T-helper 2 cell treated with Interferon-gamma antibody and Interleukin-4, amounts not matched to agents 5 μg/mL and 100 μg/mL, for 36 hours (primary cell): ENCODE measurements around the gene ZFR2.

Source experiments
- DNase-seq: peaks from one replicate; pipeline ENCODE4 v3.0.0; 2021; ENCODE audit warnings: low spot score
- H3K27ac Mint-ChIP-seq: one replicate; pipeline ENCODE4 v1.8.0; 2021; ENCODE audit warnings: mild to moderate bottlenecking, mixed read lengths
- H3K27me3 Mint-ChIP-seq: one replicate; pipeline ENCODE4 v1.8.0; 2021; ENCODE audit warnings: low read depth, mixed read lengths
- H3K36me3 Mint-ChIP-seq: one replicate; pipeline ENCODE4 v1.8.0; 2021; ENCODE audit warnings: low read depth, mixed read lengths
- H3K4me1 Mint-ChIP-seq: one replicate; pipeline ENCODE4 v1.8.0; 2021; ENCODE audit warnings: low read depth, mixed read lengths
- H3K4me3 Mint-ChIP-seq: one replicate; pipeline ENCODE4 v1.8.0; 2022; ENCODE audit warnings: mild to moderate bottlenecking, moderate library complexity, mixed read lengths
- H3K9me3 Mint-ChIP-seq: one replicate; pipeline ENCODE4 v1.8.0; 2021; ENCODE audit warnings: mixed read lengths

Gene ZFR2

DNA sequence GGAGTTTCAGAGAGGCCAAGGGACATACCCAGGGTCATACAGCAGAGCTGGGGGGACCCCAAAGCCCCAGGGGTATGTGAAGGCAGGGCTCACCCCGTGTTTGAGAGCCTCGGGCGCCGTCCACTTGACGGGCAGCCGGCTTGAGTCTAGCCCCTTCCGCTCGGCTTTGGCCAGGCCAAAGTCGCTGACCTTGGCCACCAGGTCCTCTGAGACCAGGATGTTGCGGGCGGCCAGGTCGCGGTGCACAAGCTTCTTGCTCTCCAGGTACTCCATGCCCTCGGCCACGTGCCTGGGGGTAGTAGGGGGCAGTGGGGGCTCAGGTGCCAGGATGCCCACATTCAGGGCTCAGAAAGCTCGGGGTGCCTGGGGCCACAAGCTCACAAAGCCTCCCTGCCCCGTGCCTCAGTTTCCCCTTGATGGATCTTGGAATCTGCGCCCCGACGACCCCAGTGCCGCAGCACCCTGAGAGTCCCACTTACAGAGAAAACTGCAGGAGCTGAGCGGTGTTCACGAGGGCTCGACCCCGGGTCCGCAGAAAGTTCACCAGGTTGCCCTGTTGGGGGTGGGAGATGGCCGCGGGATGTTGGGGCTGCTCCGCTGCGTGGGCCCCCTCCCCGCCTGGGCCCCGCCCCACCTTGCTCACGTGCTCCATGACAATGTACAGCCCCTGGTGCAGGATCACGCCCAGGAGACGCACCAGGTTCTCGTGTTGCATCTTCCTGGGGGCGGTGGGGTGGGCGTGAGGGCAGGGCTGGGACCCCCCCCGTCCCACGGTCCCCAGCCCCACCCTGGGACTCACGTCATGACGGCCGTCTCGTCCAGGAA is 89.7 kb downstream of the ZFR2 start:
- no peak overlapping the region for H3K27ac Mint-ChIP-seq
- no peak for DNase-seq
- no peaks in the 10 kb centered on the region for H3K4me1 Mint-ChIP-seq
- H3K4me3 Mint-ChIP-seq = no peak overlapping the region
- peaks cover 15% of the 10 kb centered on the region for H3K36me3 Mint-ChIP-seq
- H3K27me3 Mint-ChIP-seq = no peaks in the 10 kb centered on the region
- peaks cover 20% of the 10 kb centered on the region for H3K9me3 Mint-ChIP-seq

DNA sequence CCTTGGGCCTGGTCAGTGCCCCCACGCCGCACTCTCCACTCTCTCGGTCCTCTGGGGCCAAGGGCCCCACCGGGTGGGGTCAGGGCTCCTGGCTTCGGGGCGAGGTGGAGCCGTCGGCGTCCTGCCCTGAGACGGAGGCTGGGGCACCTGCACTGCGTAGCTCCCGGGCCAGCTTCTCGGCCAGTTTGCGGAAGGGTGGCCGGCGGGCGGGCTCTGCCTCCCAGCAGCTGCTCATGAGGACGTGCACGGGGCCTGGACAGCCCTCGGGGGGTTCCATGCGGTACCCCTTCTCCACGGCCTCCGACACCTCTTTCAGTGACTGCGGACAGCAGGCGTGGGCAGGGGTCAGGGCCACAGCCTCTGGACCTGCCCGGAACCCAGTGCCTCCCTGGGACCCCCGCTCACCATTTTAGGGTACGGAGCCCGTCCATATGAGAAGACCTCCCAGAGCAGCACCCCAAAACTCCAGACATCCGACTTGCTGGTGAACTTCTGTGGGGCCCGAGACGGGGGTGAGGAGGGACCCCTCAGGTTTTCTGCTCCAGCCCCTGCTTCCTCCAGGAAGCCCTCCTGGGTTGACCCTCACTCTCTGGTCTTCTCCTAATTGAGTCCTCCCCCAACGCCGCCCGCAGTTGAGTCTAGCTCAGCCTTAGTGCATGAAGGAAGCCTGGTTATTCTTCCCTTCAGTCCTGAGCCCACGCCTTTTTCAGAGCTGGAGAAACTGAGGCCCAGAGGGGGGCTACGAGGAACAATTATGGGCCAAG is 90.6 kb downstream of the ZFR2 start:
- H3K4me1 Mint-ChIP-seq = no peaks in the 10 kb centered on the region
- H3K27me3 Mint-ChIP-seq = no peaks in the 10 kb centered on the region
- peaks cover 13% of the 10 kb centered on the region for H3K36me3 Mint-ChIP-seq
- peaks cover 20% of the 10 kb centered on the region for H3K9me3 Mint-ChIP-seq
- no peak overlapping the region for H3K27ac Mint-ChIP-seq
- no peak for DNase-seq
- H3K4me3 Mint-ChIP-seq = no peak overlapping the region

DNA sequence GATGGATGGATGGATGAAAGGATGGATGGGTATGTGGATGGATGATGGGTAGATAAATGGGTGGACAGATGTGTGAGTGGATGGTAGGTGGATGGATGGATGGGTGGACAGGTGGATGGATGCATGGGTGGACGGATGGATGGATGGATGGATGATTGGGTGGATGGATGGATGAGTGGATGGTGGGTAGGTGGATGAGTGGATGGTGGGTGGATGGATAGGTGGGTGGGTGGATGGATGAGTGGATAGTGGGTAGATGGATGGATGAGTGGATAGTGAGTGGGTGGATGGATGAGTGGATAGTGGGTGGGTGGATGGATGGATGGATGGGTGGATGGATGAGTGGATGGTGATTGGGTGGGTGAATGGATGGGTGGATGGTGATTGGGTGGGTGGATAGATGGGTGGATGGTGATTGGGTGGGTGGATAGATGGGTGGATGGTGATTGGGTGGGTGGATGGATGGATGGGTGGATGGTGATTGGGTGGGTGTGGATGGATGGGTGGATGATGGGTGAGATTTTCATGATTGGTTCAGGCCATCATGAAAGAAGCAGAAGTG is 92.3 kb downstream of the ZFR2 start:
- Mint-ChIP-seq H3K36me3 (peaks cover 1% of the 10 kb centered on the region), H3K27ac (no peak overlapping the region), H3K4me3 (no peak overlapping the region), H3K9me3 (peaks cover 7% of the 10 kb centered on the region), H3K4me1 (no peaks in the 10 kb centered on the region), H3K27me3 (no peaks in the 10 kb centered on the region)
- DNase-seq = no peak

DNA sequence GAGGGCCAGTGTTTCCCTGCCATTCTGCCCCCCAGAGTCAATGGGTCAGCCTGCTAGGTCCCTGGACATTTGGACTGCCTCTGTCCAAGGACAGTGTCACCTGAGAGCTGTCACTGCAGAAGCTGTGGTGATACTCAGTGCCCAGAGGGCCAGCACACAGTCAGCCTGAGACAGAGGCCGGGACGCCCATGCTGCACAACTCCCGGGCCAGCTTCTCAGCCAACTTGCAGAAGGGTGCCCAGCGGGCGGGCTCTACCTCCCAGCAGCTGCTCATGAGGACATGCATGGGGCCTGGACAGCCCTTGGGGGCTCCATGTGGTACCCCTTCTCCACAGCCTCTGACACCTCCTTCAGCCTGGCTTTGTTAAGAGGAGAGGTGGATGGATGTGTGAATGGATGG is 93.0 kb downstream of the ZFR2 start:
- Mint-ChIP-seq H3K36me3 (no peaks in the 10 kb centered on the region), H3K9me3 (peaks cover under 1% of the 10 kb centered on the region), H3K4me3 (no peak overlapping the region), H3K4me1 (no peaks in the 10 kb centered on the region), H3K27me3 (no peaks in the 10 kb centered on the region), H3K27ac (no peak overlapping the region)
- DNase-seq = no peak

DNA sequence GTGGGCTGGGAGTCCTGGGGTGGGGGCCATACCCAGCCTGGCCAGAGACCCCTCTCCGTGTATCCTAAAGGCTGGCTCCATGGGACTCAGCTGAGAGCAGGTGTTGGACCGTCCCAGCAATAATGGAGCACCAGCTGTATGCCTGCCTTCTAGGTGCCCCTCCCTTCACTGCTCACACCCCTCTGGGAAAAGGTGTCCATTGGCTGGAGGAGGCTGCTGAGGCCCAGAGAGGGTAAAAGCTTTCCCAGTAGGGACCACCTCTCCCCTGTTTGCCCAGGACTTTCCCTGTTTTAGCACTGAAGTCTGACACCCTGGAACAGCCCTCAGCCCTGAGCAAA is 93.5 kb downstream of the ZFR2 start:
- no peaks in the 10 kb centered on the region for H3K9me3 Mint-ChIP-seq
- H3K4me3 Mint-ChIP-seq = no peak overlapping the region
- H3K27me3 Mint-ChIP-seq = no peaks in the 10 kb centered on the region
- H3K36me3 Mint-ChIP-seq = no peaks in the 10 kb centered on the region
- H3K4me1 Mint-ChIP-seq = no peaks in the 10 kb centered on the region
- H3K27ac Mint-ChIP-seq = no peak overlapping the region
- no peak for DNase-seq

DNA sequence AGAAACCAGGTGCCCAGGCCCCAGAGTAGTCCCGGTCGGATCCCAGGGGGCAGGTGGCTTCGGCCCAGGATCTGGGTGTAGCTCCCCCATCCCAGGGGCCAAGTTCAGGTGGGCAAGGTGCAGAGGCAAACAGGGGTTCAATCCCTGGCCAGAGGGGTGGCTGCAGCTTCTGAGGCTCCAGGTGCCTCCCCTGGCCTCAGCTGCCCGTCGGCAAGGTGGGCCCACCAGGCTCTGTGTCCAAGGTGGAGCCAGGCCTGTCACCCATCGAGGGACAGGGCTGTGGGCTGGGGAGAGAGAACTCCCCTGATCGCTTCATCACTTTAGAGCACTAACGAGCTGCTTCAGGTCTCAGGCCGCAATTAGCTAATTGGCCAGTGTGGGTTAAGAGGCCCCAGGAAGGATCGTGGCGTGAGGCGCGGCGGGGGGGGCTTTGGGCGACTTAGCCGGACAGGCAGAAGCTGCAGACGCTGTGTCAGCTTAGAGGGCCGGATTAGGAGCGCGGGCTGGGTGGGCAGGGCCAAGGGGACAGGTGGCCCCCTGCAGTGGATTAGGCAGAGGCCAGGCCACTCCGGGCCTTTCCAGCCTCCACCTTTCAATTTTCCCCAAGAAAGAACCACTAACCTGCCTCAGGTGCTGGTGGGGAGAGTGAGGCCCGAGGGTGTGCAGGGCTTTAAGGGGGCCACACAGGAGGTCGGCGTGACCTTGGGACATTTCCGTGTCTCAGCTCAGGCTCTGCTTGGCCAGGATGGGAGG is 94.0 kb downstream of the ZFR2 start:
- H3K4me1 Mint-ChIP-seq = no peaks in the 10 kb centered on the region
- no peaks in the 10 kb centered on the region for H3K9me3 Mint-ChIP-seq
- no peaks in the 10 kb centered on the region for H3K36me3 Mint-ChIP-seq
- H3K27ac Mint-ChIP-seq = no peak overlapping the region
- H3K4me3 Mint-ChIP-seq = no peak overlapping the region
- DNase-seq = no peak
- no peaks in the 10 kb centered on the region for H3K27me3 Mint-ChIP-seq

DNA sequence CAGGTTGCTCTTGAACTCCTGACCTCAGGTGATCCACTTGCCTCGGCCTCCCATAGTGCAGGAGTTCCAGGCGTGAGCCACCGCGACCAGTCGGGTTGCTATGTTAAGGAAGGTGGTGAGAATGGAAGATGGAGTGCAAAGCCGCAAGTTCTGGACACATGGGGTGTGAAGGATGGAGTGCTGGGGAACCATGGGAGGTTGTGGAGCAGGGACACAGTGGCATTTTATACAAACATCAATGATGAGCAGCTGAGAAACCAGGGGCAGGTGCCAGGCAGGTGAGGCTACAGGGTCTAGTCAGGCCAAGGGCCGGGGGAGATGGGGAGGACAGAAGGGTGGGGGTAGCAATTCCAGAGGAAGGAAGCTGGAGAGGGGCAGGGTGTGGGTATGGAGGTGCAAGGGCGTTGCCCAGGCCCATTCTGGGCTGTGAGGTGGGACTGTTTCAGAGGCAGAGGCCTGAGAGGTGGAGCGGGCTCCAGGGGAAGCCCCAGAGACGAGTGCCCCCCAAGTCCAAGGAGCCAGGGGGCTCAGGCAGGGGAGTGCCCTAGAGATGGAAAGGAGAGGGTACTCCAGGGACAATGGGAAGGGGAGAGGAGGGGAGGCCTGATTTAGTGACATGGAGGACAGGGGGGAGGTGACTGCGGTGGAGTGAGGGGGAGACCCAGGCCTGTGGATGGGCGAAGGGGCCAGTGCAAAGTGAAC is 94.9 kb downstream of the ZFR2 start:
- no peaks in the 10 kb centered on the region for H3K4me1 Mint-ChIP-seq
- H3K4me3 Mint-ChIP-seq = no peak overlapping the region

DNA sequence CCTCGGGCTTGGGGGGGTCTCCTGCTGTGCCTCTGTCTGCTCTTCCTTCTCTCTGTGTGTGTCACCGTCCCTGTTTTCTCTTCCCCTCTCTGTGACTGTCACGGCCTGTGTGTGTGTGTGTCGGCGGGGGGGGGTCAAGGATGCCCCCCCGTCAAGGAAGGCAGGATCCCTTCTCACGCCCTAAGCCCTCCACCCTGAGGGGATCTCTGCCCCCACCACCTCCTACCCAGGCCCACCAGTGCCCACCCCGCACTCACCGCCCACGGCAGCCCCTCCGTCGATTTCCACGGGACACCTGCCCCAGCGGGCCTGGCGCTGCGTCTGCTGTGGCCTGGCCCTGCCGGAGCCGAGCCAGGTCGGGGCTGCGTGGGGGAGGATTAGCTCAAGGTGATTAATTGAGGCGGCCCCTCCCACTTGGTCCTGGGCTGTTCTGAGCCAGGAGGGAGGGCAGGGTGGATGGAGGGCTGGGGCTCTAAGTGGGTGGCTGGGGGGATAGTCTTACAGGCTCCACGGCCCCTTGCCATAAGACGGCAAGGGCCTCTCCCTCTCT is 96.9 kb downstream of the ZFR2 start, which contains the start of gene RAX2:
Gene RAX2 (minus strand): TSS at position 323 of the 550 bp plus-strand sequence. CDS start 486 bp downstream, outside the sequence.
- Mint-ChIP-seq H3K27ac (no peak within 1 kb of the TSS), H3K27me3 (no peaks in the 10 kb centered on the region), H3K4me1 (no peaks in the 10 kb centered on the region), H3K36me3 (peaks cover 9% of the 10 kb centered on the region), H3K9me3 (no peaks in the 10 kb centered on the region), H3K4me3 (no peak within 1 kb of the TSS)
- DNase-seq = no peak

More for the DNA sequence above, 94.9 kb downstream of the ZFR2 start:
- no peak overlapping the region for H3K27ac Mint-ChIP-seq
- peaks cover 1% of the 10 kb centered on the region for H3K36me3 Mint-ChIP-seq
- H3K27me3 Mint-ChIP-seq = no peaks in the 10 kb centered on the region
- DNase-seq = no peak
- H3K9me3 Mint-ChIP-seq = no peaks in the 10 kb centered on the region

DNA sequence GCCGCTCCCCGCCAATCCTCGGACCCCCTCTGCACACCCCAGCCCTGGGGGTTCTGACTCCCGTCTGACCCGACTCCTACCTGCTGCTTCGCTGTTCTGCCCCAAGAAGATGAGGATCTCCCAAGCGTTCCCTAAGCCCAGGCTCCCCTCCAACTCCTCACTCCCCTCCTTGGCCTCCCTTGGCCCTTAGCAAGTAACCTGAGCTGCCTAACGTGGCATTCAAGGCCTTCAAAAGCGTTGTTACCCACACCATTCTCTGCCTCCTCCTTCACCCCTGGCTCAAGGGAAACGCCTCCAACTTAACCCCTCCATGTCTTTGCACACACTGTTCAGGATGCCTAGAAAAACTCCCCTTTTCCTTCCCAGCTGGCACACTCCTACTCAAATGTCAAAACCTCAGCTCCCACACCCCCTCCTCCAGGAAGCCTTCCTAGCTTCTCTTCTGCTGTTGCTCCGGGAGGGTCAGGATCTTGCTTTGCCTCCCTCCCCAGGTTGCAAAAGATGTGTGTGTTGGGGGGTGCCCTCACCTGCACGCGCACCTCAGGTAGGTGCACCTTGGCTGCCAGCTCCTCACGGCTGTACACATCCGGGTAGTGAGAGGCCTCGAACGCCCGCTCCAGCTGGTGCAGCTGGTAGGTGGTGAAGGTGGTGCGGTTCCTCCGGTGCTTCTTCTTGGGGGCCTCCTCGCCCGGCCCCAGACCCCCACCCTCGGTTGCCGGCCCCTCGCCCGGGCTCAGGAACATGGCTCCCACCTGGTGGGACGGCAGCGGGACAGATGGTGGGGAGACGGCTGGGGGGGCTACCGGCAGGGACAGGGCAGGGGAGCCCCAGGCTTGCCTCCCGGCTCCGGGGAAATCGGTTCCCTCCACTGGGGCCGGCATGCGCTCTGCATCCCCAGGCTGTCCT is 97.6 kb downstream of the ZFR2 start:
- no peak overlapping the region for H3K4me3 Mint-ChIP-seq
- no peak overlapping the region for H3K27ac Mint-ChIP-seq
- H3K27me3 Mint-ChIP-seq = no peaks in the 10 kb centered on the region
- peaks cover 6% of the 10 kb centered on the region for H3K4me1 Mint-ChIP-seq
- no peak for DNase-seq
- H3K9me3 Mint-ChIP-seq = no peaks in the 10 kb centered on the region
- peaks cover 15% of the 10 kb centered on the region for H3K36me3 Mint-ChIP-seq

DNA sequence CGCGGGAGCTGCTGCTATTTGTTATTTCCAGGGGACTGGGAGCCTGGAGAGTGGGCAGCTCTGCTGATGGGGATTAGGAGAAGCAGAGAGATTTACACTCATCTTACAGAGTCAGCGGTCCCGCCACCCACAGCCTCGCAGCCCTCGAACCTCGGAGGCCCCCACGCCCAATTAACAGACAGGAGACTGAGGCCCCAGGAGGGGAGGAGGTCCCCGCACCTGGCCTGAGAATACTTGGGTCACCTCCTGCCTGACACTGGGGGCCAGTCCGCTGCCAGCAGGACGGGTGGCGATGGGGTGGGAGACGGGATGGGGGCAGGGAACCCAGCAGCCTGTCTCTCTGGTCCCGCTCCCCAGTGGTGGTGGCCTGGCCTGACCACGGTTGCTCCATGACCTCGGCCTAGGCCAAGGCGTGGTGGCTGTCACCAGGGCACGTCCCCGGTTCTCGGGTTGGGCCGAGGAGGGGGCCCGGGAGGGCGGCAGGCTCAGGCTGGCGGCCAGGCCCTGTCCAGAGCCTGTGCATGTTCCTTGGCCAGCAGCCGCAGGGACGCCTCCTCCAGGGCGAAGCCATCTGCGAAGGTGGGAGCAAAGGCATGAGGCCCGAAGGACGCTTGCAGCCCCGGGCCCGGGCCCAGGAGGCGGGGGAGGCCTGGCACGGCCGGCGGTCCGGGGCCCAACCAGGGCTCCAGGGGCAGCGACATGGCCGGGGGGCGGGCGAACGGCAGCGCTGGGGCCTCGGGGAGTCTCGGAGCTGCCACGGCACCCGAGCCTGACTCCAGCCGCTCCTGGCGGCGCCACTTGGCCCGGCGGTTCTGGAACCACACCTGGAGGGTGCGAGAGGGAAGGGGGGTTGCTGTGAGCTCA is 98.5 kb downstream of the ZFR2 start:
- H3K4me3 Mint-ChIP-seq = no peak overlapping the region
- H3K27ac Mint-ChIP-seq = no peak overlapping the region
- peaks cover 16% of the 10 kb centered on the region for H3K36me3 Mint-ChIP-seq
- DNase-seq = no peak
- H3K27me3 Mint-ChIP-seq = no peaks in the 10 kb centered on the region
- no peaks in the 10 kb centered on the region for H3K9me3 Mint-ChIP-seq
- peaks cover 7% of the 10 kb centered on the region for H3K4me1 Mint-ChIP-seq

DNA sequence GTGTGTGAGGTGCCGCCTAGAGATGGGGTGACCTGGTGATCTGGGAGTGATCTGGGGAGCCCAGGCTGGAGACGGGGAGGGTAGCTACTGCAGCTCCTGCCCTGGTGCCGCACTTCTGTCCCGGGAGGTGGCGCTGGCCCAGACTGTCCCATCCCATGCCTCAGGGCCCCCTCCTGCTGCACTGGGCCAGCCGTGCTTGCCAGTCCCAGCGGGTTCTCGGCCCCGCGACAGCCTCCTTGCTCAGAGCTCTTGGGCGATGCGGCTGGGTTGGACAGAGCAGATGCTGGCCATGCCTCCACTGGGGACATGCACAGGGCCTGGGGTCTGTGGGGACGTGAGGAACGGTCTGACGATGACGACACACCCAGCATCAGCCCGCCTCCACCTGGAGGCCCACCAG is 99.3 kb downstream of the ZFR2 start:
- no peak overlapping the region for H3K4me3 Mint-ChIP-seq
- H3K27ac Mint-ChIP-seq = no peak overlapping the region
- no peaks in the 10 kb centered on the region for H3K9me3 Mint-ChIP-seq
- H3K27me3 Mint-ChIP-seq = no peaks in the 10 kb centered on the region
- no peak for DNase-seq
- peaks cover 7% of the 10 kb centered on the region for H3K4me1 Mint-ChIP-seq
- H3K36me3 Mint-ChIP-seq = peaks cover 16% of the 10 kb centered on the region

DNA sequence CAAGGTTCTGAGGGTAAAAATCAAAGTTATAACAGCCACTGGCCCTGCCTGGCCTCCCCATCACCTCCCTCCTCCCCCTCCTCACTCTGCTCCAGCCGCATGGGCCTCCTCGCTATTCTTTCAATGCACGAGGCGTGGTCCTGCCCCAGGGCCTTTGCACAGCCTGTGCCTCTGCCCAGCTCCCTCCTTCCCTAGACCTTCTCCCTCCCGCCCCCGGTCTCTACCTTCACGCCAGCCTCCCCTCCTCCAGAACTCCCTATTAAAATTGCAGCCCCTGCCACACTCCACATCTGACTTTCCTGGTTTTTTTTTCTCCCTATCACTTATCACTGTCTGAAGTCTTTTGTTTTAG is 100.1 kb downstream of the ZFR2 start:
- no peaks in the 10 kb centered on the region for H3K9me3 Mint-ChIP-seq

More for the DNA sequence above, 100.1 kb downstream of the ZFR2 start:
- no peak overlapping the region for H3K4me3 Mint-ChIP-seq
- H3K27ac Mint-ChIP-seq = peak overlapping the region; percentile 58
- peaks cover 16% of the 10 kb centered on the region for H3K36me3 Mint-ChIP-seq
- DNase-seq = no peak
- peaks cover 7% of the 10 kb centered on the region for H3K4me1 Mint-ChIP-seq
- H3K27me3 Mint-ChIP-seq = no peaks in the 10 kb centered on the region
